GM18505 (cell line): ENCODE data around the gene TP53RK.
"Not testable (repeated sequence)": the region's sequence is repeated elsewhere in the genome, so short reads cannot be mapped to it uniquely, and the experiment has no call there.

Experiments
- ATAC-seq: cut with Tn5 transposase; IDR thresholded peaks from one replicate; pipeline ENCODE4 v1.9.1; 2021; ENCODE audit not compliant: unreplicated experiment
- POLR2A ChIP-seq: IDR thresholded peaks from 4 replicates; pipeline ENCODE4 v1.6.1; 2011; ENCODE audit warnings: borderline replicate concordance; ENCODE audit not compliant: insufficient read depth, insufficient read length; ENCODE audit errors: extremely low read depth

The TP53RK gene

DNA sequence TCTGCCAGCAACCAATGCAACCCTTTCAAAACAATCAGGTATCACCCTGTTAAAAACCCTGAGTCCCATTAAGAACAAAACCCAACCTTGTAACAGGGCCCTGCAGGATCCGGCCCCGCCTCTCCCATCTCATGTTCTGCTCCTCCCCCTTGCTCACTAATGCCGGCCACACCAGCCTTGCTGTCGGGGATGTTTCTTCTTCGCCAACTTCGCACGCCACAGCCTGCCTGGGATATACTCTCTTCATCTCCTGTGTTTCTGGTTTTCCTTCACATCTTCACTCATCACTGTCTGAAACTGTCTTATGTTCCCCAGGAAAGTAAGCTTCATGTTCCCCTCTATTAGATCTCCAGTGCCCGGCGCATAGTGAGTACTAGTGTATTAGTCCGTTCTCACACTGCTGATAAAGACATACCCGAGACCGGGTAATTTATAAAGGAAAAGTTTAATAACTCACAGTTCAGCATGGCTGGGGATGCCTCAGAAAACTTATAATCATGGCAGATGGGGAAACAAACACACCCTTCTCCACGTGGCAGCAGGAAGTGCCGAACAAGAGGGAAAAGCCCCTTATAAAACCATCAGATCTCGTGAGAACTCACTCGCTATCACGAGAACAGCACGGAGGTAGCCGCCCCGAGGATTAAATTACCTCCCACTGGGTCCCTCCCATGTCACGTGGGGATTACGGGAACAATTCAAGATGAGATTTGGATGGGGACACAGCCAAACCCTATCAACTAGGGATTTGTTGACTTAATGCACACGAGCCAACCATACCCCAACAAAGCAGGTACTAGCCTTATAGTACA lies 5.1 kb downstream of the TP53RK start:
- no peak for ATAC-seq
- no peak for TF ChIP-seq POLR2A

DNA sequence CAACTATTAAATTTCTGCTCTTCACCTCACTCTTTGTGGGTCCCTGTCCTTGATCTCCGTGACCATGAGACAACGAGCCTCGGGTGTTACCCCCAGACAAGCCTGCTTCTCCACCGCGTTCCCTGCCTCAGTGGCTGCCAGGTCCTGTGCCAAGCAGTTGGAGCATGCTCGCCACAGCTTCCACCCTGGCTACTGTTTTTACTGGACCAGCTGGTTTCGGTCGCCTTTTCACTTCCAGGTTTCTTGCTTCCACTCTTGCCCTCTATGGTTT lies 5.6 kb downstream of the TP53RK start:
- no peak for TF ChIP-seq POLR2A
- no peak for ATAC-seq

DNA sequence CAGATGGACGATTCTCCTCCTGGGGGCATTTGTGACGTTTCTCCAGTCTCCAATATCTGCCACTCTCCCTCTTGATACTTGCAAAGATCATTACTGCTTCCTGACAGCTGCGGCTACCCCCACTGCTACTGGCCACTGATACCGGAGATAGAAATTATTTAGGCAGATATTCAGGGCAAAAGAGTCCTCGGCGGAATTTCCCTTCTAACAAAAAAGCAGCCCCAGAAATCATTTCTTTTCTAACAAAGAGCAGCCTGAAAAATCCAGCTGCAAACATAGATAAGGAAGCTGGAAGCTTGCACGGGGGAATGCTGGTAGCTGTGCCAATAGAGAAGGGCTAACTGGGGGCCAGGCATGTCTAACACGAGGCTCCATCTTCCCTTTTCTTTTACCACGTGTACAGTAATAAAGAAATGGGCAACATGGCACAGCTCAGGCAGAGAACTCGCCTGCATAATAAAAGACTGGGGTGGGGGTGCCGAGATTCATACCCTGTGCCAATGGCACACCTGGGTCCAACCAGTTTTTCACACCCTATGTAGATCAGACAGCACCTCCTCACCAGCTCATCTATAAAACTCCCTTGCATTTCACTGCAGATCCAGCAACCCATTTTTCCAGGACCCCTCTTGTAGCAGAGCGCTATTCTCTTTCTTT lies 6.1 kb downstream of the TP53RK start:
- no peak for TF ChIP-seq POLR2A
- no peak for ATAC-seq

- no peak for TF ChIP-seq POLR2A
- no peak for ATAC-seq
Measured at GRCh38 chr20:46682063-46682821, 7.0 kb downstream of the TP53RK start.

DNA sequence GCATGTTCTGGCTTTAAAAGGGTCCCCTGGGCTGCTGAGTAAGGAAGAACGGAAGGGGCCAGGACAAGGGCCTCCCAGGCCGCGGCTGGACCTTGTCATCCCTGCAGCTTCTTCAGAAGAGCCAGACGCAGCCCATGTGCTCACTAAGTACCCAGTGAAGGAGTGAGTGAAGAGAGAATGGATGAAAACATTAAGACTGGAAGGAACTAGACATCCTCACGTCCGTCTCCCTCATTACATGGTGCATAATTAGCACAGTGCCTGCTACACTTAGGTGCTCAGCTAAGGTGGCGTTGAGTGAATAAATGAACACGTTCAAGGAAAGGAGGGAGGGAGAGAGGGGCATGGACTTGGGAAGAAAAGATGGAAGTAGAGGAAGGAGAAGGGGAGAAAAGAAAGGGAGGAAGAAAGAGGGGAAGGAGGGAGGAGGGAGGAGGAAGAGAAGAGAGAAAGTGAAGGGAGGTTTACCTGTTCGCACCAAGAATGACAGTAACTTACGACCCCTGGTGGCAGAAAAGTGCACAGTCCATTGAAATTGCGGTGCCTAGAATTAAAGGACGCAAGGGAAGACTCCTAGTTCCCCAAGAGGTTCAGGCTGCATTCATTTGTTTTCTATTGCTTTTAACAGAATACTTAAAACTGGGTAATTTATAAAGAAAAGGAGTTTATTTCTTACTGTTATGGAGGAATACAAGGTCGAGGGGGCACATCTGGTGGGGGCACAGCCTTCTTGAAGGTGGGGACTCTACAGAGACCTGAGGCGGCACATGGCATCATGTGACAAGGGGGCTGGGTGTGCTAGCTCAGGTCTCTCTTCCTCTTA lies 8.0 kb downstream of the TP53RK start:
- TF ChIP-seq POLR2A = no peak
- no peak for ATAC-seq

DNA sequence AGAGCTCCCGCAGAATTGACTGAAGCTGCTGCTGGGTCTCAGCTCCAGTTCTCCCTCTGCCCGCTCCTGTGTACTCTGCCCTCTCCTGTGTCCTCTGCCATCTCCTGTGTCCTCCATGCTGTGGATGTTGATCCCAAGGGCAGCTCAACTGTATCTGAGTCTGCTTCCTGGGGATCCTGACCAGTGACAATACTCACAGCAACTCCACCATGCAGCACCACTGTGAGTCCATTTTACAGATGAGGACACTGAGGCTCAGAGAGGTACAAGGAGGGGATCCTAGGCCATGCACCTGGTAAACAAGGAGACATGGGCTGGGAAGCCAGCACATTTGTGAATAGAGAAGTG lies 8.6 kb downstream of the TP53RK start:
- ATAC-seq = no peak
- no peak for TF ChIP-seq POLR2A

DNA sequence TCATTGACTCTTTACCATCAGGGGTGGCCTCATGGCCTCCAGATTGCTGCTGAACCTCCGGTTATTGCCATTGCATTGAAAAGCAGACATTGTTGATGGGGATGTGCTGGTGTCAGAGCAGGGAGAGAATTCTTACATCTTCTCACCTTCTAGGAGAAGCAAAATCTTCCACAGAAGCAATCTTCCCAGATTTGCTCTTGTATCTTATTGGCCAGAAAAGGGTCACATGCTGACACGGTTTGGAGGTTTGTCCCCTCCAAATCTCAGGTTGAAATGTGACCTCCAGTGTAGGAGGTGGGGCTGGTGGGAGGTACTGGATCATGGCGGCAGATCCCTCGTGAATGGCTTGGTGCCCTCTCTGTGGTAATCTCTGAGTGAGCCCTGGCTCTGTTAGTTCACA lies 10.7 kb downstream of the TP53RK start:
- ATAC-seq = no peak
- no peak for TF ChIP-seq POLR2A

DNA sequence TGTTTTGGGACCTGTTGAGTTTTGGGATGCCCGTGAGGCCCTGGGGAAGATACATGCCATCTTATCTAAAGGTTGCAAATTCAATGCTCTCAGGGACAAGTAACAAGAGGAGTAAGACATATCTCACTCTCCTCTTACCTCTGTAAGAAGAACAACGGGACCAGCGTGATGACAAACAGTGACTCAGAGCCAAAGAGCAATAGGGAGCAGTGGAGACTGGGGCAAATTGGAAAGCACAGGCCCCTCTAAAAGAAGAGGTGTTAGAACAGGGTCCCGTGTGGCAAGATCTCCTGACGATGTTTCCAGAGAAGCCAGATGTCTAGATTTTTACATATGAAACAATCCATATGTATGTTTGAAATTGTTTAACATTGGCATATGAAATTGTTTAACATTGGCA lies 11.6 kb downstream of the TP53RK start:
- no peak for TF ChIP-seq POLR2A
- ATAC-seq = no peak

- ATAC-seq = not testable (repeated sequence)
Measured at GRCh38 chr20:46676649-46677316, 12.5 kb downstream of the TP53RK start.

DNA sequence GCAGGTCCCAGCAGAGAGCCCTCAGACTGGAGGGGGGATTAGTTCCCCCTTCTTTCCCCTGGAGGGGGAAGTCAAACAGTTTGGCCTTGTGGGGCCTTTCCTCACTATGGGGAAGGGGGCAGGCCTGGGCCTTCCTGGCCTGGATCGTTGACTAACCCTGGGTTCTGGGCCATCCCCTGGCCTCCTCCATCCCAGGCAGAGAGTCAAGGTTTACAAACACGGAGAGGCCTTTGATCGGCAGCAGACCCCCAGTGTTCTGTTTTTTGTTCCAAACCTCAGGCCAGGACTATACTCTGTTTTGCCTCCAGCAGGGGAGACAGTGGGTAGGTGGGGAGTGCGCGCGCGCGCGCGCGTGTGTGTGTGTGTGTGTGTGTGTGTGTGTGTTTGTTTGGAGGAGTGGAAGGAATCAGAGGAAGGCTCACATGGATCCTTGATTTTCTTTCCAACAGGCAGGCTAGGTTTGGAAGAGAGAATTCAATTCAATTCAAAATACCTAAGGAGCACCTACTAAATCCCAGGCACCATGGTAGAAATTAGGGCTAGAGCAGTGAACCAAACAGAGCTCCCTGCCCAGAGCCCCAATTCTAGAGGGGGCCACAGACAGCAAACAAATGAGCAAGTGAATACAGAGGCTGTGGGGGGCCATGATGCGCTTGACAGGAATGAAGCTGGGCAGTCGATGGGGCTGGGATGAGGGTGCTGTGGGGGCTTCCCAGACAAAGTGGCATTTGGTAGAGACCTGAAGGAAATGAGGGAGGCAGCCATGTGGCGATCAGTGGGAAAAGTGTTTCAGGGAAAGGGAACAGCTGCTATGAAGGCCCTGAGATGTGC lies 14.8 kb downstream of the TP53RK start:
- ATAC-seq = no peak
- no peak for TF ChIP-seq POLR2A

GRCh38 chr20:46673394-46674252 lies 15.6 kb downstream of the TP53RK start:
- ATAC-seq = no peak
- TF ChIP-seq POLR2A = no peak

DNA sequence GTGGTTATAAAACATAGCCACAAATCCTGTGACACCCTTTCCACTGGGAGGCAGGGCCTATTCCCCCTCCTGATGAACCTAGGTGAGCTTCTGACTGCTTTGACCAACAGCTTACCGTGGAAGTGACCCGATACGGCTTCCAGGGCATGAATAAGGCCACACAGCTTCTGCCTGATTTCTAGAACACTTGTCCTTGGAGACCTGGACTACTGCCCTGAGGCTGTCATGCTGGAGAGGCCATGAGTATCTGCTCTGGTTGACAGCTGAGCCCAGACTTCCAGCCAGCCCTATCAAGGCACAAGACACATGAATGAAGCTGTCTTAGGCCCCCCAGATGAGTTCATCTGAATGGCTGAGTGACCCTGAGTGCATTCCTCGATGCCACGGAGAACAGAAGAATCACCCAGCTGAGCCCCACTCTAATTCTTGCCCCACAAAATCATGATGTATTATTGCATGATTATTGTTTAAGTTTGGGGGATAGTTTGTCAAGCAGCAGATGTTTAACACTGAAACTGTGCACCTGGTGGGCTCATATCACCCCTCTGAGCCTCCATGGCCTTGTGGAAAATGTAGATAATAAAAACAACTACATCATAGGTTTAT lies 16.6 kb downstream of the TP53RK start:
- ATAC-seq = no peak
- TF ChIP-seq POLR2A = no peak
